Measurements from ENCODE around the gene CNN1.

The CNN1 gene

DNA sequence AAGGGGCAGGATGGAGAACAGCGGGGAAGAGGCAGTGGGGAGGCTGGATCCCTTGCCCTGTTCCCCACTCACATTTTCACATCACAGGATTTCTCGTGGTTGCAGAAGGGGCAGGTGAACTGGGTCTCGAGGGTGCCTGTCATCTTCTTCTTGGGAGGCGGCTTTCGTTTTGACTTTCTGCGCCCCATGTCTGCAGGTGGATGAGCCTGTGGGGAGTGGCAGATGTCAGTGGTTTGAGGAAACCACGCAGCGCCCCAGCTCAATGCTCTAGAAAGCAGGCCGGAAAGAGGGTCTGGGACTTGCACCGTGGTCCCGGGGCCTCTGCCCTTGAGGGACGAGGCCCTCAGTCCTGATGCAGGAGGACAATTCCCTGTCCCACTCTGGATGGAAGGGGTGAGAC, 15.5 kb downstream of the CNN1 start:
- TF ChIP-seq, protein P1, sequence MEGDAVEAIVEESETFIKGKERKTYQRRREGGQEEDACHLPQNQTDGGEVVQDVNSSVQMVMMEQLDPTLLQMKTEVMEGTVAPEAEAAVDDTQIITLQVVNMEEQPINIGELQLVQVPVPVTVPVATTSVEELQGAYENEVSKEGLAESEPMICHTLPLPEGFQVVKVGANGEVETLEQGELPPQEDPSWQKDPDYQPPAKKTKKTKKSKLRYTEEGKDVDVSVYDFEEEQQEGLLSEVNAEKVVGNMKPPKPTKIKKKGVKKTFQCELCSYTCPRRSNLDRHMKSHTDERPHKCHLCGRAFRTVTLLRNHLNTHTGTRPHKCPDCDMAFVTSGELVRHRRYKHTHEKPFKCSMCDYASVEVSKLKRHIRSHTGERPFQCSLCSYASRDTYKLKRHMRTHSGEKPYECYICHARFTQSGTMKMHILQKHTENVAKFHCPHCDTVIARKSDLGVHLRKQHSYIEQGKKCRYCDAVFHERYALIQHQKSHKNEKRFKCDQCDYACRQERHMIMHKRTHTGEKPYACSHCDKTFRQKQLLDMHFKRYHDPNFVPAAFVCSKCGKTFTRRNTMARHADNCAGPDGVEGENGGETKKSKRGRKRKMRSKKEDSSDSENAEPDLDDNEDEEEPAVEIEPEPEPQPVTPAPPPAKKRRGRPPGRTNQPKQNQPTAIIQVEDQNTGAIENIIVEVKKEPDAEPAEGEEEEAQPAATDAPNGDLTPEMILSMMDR (conservative IDR thresholded peaks at IDR 0.05; ENCODE audit: low read length): no peak
- TF ChIP-seq EZH2phosphoT487 (IDR thresholded peaks at IDR 0.05; ENCODE audit: borderline replicate concordance): no peak
- H3K4me2 ChIP-seq (ENCODE audit: low read depth, low read length, poor library complexity, severe bottlenecking): no peak overlapping the region
- peaks cover 36% of the 10 kb centered on the region for H3K79me2 ChIP-seq (ENCODE audit: insufficient read depth, low read length)
- no peak overlapping the region for H2AFZ ChIP-seq (ENCODE audit: low read length)
- no peaks in the 10 kb centered on the region for H3K27me3 ChIP-seq (ENCODE audit: insufficient read depth, low read length, poor library complexity, severe bottlenecking)
- H4K20me1 ChIP-seq (ENCODE audit: insufficient read depth, low read length, poor library complexity, severe bottlenecking): peaks cover 13% of the 10 kb centered on the region
- H3K9ac ChIP-seq (ENCODE audit: low read depth, low read length, poor library complexity, severe bottlenecking): no peak overlapping the region
- no peaks in the 10 kb centered on the region for H3K9me2 ChIP-seq (replicated peaks; ENCODE audit: low read depth, low read length)
- no peak overlapping the region for H3K4me3 ChIP-seq (ENCODE audit: low read length, poor library complexity, severe bottlenecking)
- no peaks in the 10 kb centered on the region for H3F3A ChIP-seq (ENCODE audit: low read depth)
- H3K36me3 ChIP-seq (ENCODE audit: insufficient read depth, low read length): peaks cover 9% of the 10 kb centered on the region; the same call in 1 of the 2 replicates
- no peaks in the 10 kb centered on the region for H3K9me3 ChIP-seq (ENCODE audit: insufficient read depth, low read depth, low read length)
- peaks cover 6% of the 10 kb centered on the region for H3K4me1 ChIP-seq (ENCODE audit: insufficient read depth, low read length, poor library complexity, severe bottlenecking)

DNA sequence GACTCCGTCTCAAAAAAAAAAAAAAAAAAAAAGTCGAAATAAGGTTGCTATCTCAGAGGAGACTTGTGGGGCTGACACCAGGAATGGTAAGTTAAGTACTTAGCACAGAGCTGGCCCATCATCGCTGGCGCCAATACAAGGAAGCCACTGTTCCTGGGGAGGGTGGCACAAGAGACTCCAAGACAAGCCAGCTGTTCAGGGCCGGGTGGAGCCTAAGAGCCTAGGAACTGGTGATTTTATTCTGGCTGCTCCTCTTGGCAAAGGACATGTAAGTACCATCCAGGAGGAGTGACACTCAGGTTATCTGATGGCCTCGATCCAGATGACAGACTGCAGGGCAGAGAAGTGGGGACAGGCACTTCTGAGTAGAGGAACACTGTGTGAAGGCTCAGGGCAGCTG, 16.6 kb downstream of the CNN1 start:
- Histone ChIP-seq H3K4me1 (ENCODE audit: insufficient read depth, low read length, poor library complexity, severe bottlenecking) (peaks cover 7% of the 10 kb centered on the region), H2AFZ (ENCODE audit: low read length) (no peak overlapping the region), H3K9me2 (replicated peaks; ENCODE audit: low read depth, low read length) (no peaks in the 10 kb centered on the region), H3K36me3 (ENCODE audit: insufficient read depth, low read length) (peaks cover 9% of the 10 kb centered on the region; the same call in 1 of the 2 replicates), H3K4me3 (ENCODE audit: low read length, poor library complexity, severe bottlenecking) (no peak overlapping the region), H3K9ac (ENCODE audit: low read depth, low read length, poor library complexity, severe bottlenecking) (no peak overlapping the region), H3F3A (ENCODE audit: low read depth) (no peaks in the 10 kb centered on the region), H3K9me3 (ENCODE audit: insufficient read depth, low read depth, low read length) (no peaks in the 10 kb centered on the region), H3K79me2 (ENCODE audit: insufficient read depth, low read length) (peaks cover 36% of the 10 kb centered on the region), H3K27me3 (ENCODE audit: insufficient read depth, low read length, poor library complexity, severe bottlenecking) (no peaks in the 10 kb centered on the region), H4K20me1 (ENCODE audit: insufficient read depth, low read length, poor library complexity, severe bottlenecking) (peaks cover 13% of the 10 kb centered on the region), H3K4me2 (ENCODE audit: low read depth, low read length, poor library complexity, severe bottlenecking) (no peak overlapping the region)
- no peak for TF ChIP-seq EZH2phosphoT487 (IDR thresholded peaks at IDR 0.05; ENCODE audit: borderline replicate concordance)
- TF ChIP-seq, protein P1 (conservative IDR thresholded peaks at IDR 0.05; ENCODE audit: low read length): no peak

DNA sequence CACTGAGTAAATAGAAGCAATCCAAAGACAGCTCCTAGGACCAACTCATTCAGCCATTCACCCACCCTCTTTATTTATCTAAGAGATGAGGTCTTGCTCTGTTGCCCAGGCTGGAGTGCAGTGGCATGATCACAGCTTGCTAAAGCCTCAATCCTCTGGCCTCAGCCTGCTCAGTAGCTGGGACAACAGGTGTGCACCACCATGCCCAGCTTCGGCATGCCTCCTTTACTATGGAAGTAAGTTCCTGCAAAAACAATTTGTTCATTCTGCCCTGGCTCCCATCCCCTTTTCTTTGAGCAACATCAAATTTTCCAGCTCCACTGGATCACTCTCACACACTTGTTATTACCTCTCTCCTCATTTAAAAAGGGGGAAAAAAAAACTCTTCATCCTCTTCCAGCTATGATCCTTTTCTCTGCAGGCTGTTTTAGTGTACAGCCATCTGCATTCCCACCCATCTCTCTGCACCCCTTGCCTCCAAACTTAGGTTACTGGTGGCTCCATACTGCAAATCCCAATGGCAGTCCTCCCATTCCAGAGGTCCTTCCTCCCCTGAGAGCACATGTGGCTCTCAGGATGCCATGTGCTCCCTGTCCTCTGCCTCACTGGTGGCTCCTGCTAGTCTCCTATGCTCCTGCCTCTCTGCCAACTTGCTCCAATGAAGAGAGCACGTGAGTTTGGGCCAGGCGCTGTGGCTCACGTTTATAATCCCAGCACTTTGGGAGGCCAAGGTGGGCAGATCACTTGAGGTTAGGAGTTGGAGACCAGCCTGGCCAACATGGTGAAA, 18.2 kb downstream of the CNN1 start:
- Histone ChIP-seq H3K4me3 (ENCODE audit: low read length, poor library complexity, severe bottlenecking) (no peak overlapping the region), H3K9ac (ENCODE audit: low read depth, low read length, poor library complexity, severe bottlenecking) (no peak overlapping the region), H3K4me2 (ENCODE audit: low read depth, low read length, poor library complexity, severe bottlenecking) (peak overlapping the region; percentile 34), H3K4me1 (ENCODE audit: insufficient read depth, low read length, poor library complexity, severe bottlenecking) (peaks cover 9% of the 10 kb centered on the region), H2AFZ (ENCODE audit: low read length) (no peak overlapping the region), H3K36me3 (ENCODE audit: insufficient read depth, low read length) (peaks cover 9% of the 10 kb centered on the region; the same call in 1 of the 2 replicates), H4K20me1 (ENCODE audit: insufficient read depth, low read length, poor library complexity, severe bottlenecking) (peaks cover 13% of the 10 kb centered on the region), H3K79me2 (ENCODE audit: insufficient read depth, low read length) (peaks cover 36% of the 10 kb centered on the region), H3K27me3 (ENCODE audit: insufficient read depth, low read length, poor library complexity, severe bottlenecking) (no peaks in the 10 kb centered on the region), H3F3A (ENCODE audit: low read depth) (no peaks in the 10 kb centered on the region), H3K9me3 (ENCODE audit: insufficient read depth, low read depth, low read length) (no peaks in the 10 kb centered on the region), H3K9me2 (replicated peaks; ENCODE audit: low read depth, low read length) (no peaks in the 10 kb centered on the region)
- TF ChIP-seq EZH2phosphoT487 (IDR thresholded peaks at IDR 0.05; ENCODE audit: borderline replicate concordance): no peak
- TF ChIP-seq, protein P1 (conservative IDR thresholded peaks at IDR 0.05; ENCODE audit: low read length): no peak

All from Loucy (cell line).